HK-2 (cell line): Measurements from ENCODE around the gene GATAD2A.
"Not testable (repeated sequence)": the region's sequence is repeated elsewhere in the genome, so short reads cannot be mapped to it uniquely, and the experiment has no call there.

Experiments used
- DNase-seq: peaks from one replicate; pipeline ENCODE4 v3.0.0-alpha.2; 2018; ENCODE audit not compliant: unreplicated experiment

The GATAD2A gene

DNA sequence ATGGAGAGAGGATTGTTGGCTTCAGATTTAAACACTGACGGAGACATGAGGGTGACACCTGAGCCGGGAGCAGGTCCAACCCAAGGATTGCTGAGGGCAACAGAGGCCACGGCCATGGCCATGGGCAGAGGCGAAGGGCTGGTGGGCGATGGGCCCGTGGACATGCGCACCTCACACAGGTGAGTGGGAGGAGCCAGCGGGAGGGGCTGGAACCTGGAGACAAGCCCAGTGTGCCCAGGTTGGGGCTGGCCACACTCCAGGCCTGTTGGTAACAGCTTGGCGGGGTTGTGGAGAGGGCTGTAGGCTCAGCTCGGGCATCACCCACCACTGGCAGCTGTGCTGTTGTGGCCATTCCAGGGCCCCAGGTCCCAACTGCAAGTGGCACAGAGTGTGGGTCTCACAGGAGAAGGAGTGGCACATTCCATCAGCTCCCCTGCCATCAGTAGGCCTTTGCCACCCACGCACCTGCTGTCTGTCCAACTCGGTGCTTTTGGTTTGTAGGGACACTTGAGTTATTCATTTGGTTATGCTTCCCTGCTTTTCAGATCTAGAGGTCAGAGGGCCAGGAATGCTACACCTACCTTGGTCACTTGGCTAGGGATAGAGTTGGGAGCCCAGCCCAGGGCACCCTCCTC, 60.1 kb downstream of the GATAD2A start:
- no peak for DNase-seq

DNA sequence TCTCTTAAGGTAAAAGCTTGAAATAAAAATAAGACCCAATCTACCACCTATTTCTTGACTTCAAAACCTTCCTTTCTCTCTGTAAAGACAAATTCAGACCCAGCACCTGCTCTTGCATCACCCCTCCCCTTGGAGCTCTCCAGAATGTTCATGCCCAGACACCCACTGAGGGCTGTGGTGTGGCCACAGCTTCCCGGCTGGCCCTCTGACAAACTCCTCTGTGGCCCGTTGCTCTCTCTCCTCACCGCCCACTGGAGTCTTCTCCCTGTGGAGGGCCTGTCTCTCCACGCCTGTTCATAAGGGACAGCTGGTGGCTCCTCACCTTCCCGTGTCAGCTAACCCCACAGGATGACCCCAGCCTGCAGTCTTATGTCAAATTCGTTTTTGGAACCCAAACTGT, 60.7 kb downstream of the GATAD2A start:
- no peak for DNase-seq

DNA sequence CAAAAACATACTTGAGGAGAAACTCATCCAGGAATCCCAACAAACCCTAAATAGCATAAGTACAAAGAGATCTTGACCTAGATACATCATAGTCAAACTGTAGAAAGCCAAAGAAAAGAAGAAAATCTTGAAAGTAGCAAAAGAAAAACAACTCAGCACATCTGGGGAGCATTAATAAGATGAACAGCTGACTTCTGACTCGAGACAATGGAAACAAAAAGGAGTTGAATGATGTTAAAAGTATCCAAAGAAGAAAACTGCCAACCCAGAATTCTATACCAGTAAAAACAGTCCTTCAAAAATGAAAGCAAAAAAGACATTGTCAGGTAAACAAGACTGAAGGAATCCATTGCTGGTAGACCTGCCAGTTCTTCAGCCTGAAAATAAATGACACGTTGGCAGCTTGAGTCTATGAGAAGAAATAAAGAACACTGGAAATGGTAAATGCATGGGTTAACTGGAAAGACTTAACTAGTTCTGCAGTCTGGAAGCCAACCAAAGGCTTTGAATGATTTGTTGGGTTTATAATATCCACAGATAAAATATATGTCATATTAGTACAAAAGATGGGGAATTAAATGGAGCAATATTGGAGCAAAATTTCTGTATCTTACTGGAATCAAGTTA, 63.1 kb downstream of the GATAD2A start:
- no peak for DNase-seq

DNA sequence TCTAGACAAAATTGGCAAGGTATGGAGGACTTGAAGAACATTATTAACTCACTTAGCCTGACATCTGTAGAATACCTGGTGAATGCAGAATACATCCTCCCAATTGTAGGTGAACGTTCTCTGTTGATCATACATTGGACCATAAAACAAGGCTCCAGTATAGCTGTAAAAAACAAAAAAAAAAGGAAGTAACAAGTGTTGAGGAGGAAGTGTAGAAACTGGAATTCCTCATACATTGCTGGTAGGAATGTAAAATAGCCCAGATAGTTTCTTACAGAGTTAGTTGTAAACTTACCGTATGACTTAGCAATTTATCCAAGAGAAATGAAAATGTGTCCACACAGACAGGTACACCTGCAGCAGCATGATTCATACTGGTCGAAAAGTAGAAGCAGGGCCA, 65.1 kb downstream of the GATAD2A start:
- DNase-seq: no peak

DNA sequence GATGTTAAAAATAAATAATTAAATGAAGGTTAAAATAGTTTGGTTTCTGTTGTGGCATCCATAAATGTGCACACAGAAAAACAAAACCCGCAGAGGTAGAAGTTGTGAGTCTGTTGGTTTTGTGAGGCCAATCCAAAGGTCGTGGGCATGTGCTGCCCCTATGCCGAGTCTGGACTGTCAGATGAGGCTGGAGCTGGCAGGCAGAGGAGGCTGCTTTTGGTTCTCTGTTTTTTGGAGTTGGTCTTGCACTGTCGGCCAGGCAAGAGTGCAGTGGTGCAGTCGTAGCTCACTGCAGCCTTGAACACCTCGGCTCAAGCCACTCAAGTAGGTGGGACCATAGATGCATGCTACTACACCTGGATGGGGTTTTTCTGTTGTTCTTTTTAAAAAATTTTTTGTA, 66.2 kb downstream of the GATAD2A start:
- no peak for DNase-seq

DNA sequence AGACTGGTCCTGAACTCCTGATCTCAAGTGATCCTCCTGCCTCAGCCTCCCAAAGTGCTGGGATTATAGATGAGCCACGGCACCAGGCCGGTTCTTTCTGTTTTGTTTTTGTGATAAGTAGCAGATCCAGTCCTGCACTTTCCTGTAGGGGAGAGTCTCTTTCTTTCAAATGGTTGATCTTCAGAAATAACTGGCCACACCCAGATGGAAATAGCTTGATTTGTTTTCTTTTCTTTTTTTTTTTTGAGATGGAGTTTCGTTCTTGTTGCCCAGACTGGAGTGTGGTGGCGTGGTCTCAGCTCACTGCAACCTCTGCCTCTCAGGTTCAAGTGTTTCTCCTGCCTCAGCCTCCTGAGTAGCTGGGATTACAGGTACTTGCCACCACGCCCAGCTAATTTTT, 66.6 kb downstream of the GATAD2A start:
- not testable (repeated sequence) for DNase-seq

DNA sequence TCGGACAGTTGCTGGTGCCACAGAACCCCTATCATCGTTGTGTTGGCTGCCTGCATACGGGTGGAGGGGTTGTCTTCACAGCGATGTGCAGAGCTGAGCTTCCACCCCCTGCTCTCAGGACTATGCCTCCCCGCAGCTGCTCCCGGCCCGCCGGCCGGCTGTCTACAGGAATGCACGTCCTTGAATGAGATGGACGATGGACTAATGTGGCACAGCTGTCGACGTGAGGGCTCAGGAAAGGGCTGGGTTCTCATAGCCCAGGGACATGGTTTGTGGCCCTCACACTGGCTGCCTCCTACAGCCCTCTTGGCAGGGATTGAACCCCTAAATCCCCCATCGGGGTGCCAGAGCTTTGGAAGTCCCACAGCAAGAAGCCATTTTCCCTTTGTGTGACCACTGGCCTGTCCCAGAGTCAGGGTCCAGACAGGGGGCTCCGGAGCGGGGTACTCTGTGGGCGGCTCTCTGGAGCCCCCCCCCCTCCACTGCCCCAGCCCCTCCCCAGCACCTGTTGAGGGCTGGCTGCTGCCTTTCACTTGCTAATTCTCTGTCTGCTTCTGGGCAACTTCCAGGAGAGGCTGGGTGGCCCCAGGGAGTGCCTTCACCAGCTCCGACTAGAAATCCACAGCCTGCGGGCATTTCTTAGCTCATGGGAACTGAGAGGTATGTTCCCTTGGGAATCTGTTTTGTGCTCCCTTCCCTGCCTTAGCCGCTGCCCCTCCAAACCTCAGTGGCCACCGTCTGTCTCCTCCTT, 69.7 kb downstream of the GATAD2A start:
- DNase-seq: no peak

DNA sequence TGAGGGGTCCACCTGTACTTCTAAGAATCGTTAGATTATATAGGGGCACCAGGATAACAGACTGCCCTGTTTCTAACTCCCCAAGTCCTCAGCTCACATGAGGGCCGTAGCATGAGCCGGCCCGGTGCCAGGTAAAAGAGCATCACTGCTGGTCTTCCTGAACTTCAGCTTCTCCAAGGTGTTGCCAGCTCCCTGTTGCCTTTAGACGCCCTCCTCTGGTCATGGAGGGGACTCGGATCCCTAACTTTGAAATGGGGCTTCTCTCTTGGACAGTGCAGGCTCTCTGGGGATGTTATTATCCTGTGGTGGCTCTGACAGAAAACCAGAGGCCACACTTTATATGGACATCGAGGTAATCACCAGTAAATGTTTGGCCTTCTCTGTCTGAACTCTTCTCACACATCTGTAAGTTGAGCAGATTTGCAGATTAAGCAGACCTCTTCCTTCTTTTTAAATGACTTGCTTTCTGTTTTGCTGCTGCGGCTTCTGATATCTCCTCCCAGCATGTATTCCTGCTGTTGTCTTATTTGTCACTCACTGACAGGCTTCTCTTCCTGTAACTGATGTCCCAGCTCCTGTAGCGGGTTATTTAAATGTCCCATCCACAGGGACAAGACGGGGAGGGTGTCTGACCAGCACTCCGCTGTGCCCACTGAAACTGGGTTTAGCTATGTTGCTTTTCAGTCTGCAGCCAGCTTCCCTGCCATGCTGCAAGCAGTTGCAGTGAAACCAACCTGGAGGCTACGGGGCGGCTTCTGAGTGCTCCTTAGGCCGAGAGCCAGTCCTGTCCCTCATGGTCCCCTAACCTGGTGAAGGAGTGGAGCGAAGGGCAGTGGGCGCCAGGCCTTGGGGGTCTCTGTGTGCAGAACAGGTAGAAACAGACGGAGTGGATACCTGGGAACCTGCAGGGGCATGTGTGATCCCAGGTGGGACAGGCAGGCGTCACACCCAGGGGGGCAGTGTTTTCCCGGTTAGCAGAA, 70.7 kb downstream of the GATAD2A start:
- DNase-seq: no peak

DNA sequence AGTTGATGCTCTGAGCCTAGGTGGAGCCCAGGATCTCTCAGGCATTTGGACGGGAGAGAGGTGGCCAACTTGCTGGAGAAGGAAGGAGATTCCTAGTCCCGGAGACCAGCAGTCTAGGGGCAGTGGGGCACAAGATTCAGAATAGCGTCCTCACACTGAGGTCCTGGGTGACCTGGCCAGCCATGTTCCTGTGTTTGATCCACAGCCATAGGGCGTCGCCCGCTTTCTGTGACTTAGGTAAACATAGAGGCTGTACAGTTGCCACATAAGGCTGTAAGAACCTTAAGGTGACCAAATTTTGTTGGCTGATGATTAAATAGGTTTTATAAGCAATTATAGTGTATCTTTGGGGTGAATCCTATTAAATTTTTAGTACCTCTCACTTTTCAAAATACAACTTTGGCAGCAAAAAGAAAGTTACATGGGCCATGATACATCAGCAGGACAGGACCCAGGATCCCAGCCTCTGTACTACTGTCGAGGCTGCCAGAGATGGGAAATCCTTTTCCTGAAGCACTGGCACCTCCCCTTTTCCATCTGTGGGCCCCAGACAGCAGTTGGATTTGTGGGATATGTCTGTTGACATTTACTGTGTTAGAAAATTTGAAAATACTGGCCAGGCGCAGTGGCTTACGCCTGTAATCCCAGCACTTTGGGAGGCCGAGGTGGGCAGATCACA, 72.4 kb downstream of the GATAD2A start:
- no peak for DNase-seq

DNA sequence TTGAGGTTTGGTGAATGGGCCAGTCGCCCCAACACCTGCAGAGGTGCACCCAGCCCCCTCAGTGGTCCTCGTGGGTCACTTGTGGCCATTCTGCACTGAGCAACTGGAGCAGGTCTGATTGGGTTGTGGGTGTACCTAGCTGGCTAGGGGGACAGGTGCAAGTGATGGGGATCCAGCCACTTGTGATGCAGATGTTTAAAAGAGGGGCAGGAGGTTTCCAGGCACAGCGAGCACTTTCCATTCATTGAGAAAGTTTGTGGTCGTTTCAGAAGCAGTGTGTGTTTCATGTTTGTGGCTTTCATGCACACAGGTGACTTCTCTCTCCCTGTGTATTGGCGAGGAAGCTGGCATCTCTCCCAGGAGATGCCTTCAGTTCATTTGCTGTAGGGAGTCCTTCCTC, 75.2 kb downstream of the GATAD2A start:
- no peak for DNase-seq

DNA sequence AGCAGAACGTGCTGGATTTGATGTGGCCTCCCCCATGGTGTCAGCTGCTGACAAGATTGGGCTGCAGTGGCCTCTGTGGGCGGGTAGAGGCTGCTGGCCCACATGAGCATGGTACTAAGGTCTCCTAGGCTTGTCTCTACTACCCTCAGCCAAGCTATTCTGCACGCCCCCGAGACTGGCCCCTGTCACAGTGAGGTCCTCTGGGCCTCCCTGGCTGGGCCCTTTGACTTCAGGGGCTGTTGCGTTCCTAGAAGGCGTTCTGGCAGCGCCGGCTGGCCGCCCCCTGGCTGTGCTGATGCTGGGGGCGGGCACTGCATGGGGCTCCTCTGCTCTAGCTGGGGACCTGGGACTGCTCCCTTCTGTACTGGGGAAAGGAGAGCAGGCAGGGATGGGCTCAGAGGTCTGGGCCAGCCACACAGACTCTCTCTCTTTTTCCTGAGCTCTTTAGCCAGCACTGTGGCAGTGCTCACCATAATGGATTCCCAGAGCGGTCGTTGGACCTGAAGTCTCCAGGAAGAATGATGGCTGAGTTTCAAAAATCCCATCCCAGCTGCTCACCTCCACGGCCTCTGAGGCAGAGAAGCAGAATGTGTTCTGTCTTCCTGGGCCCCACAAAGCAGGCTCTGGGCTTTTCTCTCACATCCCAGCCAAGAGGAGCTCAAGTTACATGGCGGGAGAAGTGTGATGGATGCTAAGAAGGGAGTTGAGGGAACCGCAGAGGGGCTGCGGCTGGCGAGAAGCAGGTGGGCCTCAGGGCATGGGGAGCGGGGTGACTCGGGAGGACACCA, 77.5 kb downstream of the GATAD2A start:
- DNase-seq: no peak

DNA sequence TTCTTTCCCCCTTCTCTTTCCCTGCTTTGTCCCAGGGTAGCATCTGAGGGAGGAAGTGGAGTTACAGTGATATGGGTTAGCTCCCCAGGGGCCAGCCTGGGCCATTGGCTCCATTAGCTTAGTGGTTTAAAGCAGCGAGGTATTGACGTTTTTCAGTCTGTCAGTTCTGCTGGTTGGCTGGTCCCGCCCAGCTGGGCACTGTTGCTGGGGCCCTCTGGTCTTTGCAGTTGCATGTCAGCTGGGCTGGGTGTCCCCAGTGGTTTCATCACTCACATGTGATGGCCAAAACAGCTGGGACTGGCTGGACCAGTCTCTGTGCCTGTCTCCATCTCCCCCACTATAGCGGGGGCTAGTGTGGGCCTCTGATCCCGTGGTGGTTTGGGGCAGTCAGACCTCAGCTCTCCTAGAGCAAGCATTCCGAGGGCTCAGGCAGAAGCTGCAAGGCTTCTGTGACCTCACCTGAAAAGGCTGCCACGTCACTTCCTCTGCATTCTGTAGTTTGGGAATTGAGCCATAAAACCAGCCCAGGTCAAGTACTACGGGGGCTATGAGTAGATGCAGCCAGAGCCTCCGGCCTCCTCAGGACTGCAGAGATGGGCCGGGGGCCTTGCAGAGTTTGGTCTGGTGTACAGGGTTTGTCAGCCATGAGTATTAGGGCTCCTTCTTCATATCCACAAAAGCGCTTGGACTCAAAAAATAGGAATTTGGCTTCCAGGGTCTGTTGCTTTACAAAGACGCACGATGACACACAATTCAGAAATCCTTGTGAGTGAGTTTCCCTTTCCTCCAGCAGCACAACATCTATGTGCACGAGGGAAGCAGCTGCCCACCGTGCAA, 79.9 kb downstream of the GATAD2A start:
- DNase-seq: peak; percentile 18

DNA sequence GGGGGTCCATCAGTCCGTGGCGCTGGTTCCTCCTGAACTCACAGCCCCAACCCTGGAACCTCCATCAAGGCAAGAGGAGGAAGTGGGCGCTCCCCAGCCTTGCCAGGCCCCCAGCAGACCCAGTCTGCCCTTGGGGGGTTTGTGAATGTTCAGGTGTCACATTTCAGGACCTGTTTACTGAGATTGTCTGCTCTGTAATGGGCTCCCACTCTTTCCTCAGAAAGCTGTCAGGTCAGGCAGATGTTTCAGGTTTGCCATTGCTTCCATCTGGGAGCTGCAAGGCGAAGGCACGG, 80.5 kb downstream of the GATAD2A start:
- no peak for DNase-seq

DNA sequence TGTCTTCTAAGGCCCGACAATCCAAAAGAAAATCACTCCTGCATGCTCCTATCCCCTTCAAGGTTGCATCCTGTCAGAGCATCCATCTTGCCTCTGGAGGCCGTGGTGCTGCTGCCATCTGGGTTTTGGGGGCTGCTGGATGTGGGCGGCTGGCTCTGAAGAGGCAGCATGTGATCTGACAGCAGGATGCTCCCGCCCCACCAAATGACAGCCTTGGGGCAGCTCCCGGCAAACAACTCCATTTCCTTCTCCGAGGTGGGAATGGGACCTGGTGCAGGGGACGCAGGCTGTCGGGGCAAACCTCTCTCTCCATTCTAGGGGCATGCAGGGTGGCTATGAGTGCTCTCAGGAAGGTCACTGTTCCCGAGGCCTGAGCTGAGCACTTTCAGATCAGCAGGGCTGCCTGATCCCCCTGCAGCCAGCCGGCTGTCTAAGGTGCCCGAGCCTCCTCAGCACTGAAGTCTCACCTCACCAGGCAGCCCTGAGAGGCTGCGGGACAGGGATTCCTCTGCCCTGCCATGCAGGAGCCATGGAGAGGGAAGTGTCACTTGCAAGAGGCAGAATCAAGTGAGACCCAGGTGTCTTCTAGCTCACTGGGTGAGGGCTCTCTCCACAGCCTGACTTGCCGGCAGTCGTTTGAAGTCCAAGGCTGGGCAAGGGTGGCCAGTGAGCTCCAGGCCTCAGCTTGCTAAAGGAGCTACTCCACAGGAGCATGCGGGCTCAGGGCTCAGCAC, 81.0 kb downstream of the GATAD2A start:
- no peak for DNase-seq

DNA sequence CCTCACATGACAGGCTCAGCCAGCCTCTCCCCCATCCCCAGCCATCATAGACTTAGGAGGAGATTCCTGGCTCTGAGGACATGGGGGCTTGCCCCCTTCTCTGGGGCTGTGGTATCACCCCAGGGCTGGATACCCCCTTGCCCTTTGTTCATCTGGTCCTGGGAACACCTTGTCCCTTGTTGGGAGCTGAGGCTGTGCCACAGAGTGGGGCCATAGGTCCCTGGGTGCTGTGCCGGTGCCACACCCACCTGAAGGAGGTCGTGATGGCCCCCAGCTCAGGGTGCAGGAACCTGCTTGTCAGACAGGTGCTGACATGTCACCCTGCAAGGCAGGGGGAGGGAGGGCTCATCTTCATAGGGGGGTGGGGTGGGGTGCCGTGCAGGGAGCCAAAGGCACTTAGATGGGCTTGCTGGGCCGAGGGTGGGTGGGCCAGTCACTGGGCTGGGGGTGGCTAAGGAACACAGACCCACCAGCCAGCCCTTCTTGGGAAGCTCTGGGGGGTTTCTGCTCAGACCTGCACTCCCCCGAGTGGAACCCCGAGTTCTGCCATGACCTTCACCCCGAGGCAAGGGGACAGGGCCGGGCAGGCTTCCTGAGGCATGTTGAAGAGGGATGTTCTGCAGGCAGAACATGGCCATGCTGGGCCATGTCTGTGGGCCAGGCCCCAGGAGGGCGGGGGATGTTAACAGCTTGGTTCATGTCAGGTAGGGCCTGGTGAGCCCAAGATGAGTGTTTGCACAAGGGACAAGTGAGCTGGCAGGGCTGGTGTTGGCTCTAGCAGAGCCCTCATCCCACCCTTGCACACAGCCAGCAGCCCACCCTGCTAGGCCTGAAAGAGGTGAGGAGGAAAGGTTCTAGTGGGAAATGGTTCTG, 81.8 kb downstream of the GATAD2A start:
- DNase-seq: no peak

DNA sequence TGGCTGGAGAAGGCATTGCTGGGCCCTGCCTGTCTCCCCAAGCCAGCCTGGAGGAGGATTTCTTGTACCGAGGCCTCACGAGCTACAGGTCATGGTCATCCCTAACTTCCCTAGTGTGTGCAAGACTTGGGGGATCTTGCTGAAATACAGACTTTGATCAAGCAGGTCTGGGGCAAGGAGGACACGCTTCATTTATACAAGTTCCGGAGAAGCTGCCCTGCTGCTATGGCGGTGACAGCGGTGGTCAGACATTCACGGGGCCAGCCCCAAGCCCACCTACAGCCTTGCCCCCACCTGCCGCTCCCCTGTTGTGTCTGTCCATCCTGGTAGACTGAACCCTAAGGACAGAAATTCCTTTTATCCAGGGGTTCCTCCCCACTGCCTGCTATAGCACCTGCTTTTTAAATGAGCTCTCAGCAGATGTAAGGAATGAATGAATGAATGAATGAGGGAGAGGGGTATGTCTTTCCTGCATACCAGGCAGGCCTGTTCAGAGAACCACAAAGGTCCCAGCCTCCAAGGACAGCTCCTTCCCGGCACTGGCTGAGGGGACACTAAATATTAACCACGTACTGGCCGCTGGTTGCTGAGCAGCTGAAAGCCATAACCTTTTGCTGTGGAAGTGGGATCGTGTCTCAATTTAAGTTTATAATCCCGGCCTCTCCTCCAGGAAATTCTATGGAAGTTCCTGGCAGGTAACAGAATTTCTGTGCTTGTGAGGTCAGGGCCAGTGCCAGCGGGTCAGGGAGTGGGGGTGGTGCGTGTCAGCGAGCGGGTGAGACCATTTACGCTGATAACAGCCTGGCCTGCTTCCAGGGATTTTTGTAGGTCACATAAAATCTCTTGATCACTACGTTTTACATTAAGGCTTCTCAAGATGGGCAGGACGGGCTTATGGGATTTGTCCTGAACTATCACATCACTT, 82.7 kb downstream of the GATAD2A start:
- peak; percentile 72 for DNase-seq
